DLD1 (cell line): ENCODE data around the gene BAIAP2.
"Not testable (repeated sequence)": the region's sequence is repeated elsewhere in the genome, so short reads cannot be mapped to it uniquely, and the experiment has no call there.

Source experiments
- in situ Hi-C: cut with HindIII; loops from 2 replicates; pipeline ENCODE4 v1.10.0; 2017; ENCODE audit warnings: low sequenced_read_pairs

The BAIAP2 gene

GRCh38 chr17:81021531-81022343 is 13.2 kb upstream of the BAIAP2 start:
- in situ Hi-C loops: no loop called here

- in situ Hi-C loops: no loop called here
Measured at GRCh38 chr17:81022344-81022676, 12.6 kb upstream of the BAIAP2 start.

DNA sequence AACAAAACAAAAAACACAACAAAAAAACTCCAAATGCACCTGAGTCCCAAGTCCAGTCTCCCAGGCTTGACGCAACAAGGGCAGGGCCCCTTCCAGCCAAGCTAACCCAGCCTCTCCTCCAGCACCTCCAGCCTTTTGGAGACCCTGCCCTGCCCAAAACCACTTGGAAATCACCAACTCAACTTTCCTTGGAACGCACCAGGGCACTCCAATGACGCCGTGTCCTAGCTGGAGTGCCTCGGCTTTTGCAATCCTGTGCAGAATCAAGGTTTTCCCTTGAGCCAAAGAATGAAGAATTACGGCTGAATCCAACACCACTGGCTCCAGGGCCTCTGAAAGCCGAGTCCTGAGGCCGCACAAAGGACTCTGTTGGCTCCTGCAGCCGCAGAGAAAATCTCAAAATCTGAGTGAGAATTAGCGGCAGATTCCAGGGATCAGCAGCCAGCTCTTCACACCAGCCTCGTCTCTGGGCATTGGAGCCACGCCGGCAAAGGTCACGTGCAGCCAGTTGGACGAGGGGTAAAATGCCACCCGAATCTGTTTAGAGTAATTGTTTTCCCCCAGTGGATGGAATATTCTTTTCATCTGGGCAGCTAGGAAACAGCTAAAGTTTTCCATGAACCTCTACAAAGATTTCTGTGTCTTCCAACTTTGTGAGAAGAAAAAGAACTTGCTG is 9.7 kb upstream of the BAIAP2 start:
- in situ Hi-C loops: no loop called here

DNA sequence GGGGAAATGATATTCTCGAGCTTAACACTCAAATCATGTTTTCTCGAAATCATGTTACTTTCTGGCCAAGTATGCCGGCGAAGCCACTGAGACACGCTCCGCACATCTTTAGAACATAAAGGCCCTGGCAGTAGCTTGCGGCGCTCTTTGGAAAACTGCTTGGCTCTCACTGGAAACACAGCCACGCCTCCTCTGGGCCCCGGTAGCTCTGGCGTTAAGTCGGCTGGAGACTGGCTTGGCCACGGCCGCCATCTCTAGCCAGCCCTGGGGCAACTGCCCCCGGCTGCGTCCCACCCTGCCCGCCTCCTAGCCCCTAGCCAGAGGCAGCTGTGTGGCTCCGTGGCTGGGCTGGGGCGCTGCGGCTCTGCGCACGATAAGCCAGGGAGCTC is 9.2 kb upstream of the BAIAP2 start:
- in situ Hi-C loops: no loop called here

GRCh38 chr17:81026266-81027036 is 8.5 kb upstream of the BAIAP2 start:
- in situ Hi-C loops: no loop called here

- in situ Hi-C loops: no loop called here
Measured at GRCh38 chr17:81027038-81027437, 7.9 kb upstream of the BAIAP2 start.

GRCh38 chr17:81027591-81028505 is 7.1 kb upstream of the BAIAP2 start:
- in situ Hi-C loops: no loop called here

GRCh38 chr17:81028506-81028858 is 6.5 kb upstream of the BAIAP2 start:
- in situ Hi-C loops: no loop called here

GRCh38 chr17:81029859-81030258 is 5.1 kb upstream of the BAIAP2 start:
- in situ Hi-C loops: no loop called here

DNA sequence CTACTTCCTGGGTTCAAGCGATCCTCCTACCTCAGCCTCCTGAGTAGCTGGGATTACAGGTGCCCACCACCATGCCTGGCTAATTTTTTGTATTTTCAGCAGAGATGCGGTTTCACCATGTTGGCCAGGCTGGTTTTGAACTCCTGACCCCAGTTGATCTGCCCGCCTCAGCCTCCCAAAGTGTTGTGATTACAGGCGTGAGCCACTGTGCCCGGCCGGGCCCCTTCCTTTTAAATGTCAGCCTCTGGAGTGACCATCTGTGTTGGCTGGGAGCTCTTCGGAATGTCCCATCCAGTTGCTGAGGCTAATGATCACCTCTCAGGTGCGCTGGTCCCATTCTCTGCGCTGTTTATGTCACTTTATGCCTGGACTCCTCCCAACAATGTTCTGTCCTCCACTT is 4.6 kb upstream of the BAIAP2 start:
- in situ Hi-C loops: not testable (repeated sequence)

DNA sequence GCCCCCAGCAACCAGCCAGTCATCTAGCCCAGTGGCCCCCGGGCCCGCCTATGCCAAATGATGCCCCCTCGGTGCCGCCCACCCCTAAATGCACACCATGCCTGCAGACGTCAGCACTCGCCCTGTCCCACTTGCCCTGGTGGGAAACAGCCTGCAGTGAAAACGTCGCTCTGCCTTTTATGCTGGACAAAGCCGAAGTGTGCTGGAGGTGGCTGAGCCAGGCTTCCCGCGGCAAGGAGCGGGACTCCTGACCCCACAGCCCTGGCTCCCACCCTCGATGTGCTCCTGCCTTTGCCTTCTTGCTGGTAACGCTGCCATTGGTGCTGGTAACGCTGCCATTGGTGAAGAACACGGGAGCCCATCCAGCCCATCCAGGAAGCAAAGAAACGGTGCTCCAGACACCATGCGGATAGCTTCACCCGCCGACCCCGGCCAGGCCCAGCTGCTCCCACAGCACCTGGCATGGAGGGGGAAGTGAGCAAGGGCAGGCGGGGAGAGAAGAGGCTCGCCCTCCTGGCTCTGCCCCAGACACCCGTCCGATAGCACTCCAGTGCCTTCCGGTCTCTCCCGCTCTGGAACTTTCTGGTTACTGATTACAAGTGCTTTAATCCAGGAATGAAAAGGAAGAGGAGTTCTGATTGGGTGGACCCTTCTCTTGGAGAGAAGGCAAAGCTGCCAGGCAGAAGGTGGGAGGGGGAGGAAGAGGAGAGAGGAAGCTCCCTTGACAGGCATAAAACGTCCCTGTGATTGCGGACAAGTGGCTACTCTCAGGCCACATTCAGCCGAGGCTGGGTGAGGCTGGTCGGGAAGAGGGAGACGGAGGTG is 4.0 kb upstream of the BAIAP2 start:
- in situ Hi-C loops: no loop called here

GRCh38 chr17:81031566-81032550 is 3.1 kb upstream of the BAIAP2 start:
- in situ Hi-C loops: no loop called here

GRCh38 chr17:81032641-81033480 is 2.1 kb upstream of the BAIAP2 start:
- in situ Hi-C loops: no loop called here

DNA sequence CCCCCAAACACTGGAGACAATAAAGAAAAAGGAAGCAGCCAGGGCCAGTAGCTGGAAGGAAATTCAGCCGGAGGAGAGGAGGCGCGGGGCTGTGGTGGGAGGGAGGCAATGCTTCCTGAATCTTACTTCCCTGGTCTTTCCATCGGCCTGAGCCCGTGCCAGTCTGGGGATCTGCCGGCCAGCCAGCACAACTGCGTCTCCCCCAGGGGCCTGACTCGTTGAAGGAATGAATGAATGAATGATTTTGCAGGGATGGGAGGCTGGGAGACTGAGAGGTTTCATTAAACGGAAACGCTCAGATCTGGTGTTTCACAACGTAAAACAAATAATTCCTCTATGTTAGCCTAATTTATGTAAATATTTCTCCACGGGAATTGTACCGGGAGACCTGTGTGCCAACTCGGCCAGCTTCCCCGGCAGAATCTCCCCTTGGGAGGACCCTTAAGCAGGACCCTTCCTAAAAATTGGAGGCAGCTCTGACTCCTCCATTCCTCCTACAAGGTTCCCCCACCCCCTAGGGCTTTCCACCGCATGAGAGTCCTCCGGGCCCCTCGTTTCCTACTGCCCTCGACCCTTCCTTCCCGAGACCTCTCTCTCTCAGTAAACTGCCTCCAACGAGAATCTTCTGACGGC is 1.3 kb upstream of the BAIAP2 start:
- in situ Hi-C loops: no loop called here

DNA sequence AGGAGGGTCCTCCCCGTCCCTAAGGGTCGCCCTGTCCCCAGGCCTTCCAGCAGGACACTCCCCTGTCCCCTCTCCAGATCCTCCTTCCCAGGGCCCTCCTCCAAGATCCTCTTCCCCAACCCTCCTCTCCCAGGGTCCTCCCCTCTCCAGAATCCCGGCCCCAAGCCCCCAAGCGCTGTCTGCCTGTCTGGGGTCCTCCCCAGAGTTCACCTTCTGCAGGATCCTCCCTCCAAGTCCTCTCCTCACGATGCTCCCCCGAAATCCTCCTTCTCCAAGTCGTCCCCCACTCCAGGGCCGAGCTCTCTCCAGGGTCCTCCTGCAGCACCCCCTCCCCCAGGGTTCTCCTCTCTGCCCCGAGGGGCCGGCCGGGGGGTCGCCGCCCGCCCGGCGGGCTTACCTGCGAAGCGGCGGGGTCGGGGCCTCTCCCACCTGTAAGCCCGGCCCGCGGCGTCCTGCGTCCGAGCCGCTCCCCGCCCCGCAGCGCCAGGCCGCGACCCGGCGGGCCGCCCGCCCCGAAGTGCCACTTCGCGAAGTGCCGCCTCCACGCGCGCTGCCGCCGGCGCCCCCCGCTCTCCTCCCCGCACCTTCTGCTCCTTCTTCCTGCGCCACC is 678 bp upstream of the BAIAP2 start:
- in situ Hi-C loops: no loop called here

GRCh38 chr17:81035521-81036196 is 708 bp downstream of the BAIAP2 start:
- in situ Hi-C loops: loop anchor here (5.0 kb wide), 1 partner anchor 87 kb away; no protein-coding TSS in a partner anchor
